Forelimb muscle (tissue), 1 donor: ENCODE measurements around the gene CPT1B. TPM values are rescaled to one million over a fixed set of nuclear protein-coding genes. Genes with fewer than 3 reads are reported as not detected.
"Not testable (repeated sequence)": the region's sequence is repeated elsewhere in the genome, so short reads cannot be mapped to it uniquely, and the experiment has no call there.

Experiments
- DNase-seq: peaks from one replicate; pipeline ENCODE4 v3.0.0-alpha.2; 2013; ENCODE audit warnings: low read depth
- polyA plus RNA-seq: library from polyadenylated mRNA; unstranded; fragments of 120-200 nt; gene quantifications from one replicate; pipeline ENCODE4 v1.2.1, GENCODE V29; 2013; ENCODE audit not compliant: insufficient read length

The CPT1B gene
- polyA plus RNA-seq, 1 donor, result 47.0 TPM

GRCh38 chr22:50546326-50547262 is 31.6 kb downstream of the CPT1B start:
- no peak for DNase-seq

DNA sequence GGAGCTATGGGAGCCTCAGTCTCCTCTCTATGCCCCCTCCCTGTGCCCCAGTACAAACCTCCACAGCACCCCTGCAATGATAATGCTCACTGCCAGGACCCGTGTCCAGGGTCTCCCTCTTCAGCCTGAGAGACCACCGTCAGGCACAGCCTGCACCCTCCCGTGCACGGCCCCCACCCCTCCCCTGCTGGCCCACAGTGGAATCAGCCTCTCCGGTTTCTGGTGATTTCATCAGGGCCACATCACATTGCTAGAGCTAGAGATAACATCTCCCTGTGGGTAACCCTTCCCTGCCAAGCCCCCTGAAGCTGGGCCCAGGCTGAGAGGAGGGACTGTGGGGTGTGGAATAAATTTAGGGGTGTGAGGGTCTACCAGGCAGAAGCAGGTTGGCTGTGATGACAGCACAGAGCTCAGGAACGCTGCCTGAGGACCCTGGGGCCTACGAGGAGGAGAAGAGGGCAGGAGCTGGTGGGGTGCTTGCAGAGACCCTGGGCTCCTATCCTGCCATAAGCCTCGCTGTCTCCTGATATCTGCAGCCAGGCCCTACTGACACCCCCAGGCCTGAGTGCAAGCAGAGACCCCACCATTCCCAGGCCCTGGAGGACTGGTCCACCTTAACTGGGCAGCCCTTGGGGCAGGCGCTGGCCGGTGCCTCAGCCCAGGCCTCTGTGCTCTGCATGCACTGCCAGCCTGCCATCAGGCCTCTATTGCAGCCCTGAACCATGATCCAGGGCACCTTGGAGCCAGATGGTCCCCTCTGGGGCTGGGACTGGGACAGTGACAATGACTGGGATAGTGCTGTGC is 32.5 kb downstream of the CPT1B start, which contains the start of gene KLHDC7B:
KLHDC7B (plus strand) TSS at position 378 of the 804 bp plus-strand sequence; CDS start at position 723, 345 bp downstream.
- DNase-seq, result no peak

- no peak for DNase-seq
Measured at GRCh38 chr22:50544746-50545253, 33.4 kb downstream of the CPT1B start.

DNA sequence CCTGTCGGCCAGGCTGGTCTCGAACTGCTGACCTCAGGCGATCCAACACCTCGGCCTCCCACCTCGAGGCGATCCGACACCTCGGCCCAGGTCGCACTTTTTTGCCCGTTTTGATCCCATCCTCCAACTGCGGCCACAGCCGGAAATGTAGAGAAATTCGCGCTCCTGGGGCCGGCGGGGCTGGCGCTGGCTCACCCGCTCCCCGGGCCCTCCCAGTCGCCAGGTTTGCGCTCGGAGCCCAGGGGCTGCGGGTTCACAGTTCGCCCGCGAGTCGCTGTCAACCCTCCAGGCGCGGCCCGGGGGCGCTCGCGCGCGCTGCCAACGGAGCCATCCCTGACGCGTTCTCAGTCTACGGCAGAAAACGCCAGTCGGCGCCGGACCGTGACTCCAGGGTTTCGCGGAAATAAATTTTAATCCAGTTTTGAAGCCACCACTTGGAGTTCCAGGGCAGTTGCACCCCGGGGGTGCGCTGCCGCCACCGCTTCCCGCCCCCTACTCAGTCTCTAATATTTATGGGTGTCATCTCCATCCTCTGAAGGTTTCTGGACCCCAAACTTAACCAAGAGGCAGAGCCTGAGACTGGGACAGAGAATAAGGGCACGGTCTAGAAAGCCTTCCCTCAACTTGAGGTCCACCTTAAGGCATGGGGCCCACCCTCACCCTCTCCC is 34.0 kb downstream of the CPT1B start:
- no peak for DNase-seq

GRCh38 chr22:50542416-50542927 is 35.8 kb downstream of the CPT1B start:
- no peak for DNase-seq

GRCh38 chr22:50541667-50542026 is 36.6 kb downstream of the CPT1B start:
- DNase-seq, result not testable (repeated sequence)

- no peak for DNase-seq
Measured at GRCh38 chr22:50540381-50540780, 37.8 kb downstream of the CPT1B start.

- DNase-seq, result no peak
Measured at GRCh38 chr22:50537765-50538164, 40.5 kb downstream of the CPT1B start.

DNA sequence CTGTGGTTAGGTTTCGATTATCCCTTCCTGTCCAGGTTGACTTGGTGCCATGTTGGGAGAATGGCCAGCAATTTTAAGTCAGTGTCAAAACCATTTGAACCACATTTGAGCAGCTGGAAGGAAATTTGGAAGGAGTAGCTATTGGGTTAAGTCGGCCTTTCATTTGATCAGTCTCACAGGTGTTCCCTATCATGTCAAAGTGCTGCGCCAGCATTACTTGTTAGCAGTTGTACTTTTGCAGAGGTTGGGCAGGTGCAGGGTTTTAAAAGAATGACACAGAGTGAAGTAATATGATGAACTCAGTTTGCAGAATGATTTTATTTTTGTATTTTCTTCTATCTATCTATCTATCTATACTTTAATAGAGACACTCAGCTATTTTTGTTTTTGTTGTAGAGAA is 42.0 kb downstream of the CPT1B start:
- no peak for DNase-seq

GRCh38 chr22:50535113-50535512 is 43.1 kb downstream of the CPT1B start:
- DNase-seq, result no peak

GRCh38 chr22:50533856-50534711 is 44.1 kb downstream of the CPT1B start:
- not testable (repeated sequence) for DNase-seq

GRCh38 chr22:50532824-50533796 is 45.1 kb downstream of the CPT1B start:
- DNase-seq, result no peak

DNA sequence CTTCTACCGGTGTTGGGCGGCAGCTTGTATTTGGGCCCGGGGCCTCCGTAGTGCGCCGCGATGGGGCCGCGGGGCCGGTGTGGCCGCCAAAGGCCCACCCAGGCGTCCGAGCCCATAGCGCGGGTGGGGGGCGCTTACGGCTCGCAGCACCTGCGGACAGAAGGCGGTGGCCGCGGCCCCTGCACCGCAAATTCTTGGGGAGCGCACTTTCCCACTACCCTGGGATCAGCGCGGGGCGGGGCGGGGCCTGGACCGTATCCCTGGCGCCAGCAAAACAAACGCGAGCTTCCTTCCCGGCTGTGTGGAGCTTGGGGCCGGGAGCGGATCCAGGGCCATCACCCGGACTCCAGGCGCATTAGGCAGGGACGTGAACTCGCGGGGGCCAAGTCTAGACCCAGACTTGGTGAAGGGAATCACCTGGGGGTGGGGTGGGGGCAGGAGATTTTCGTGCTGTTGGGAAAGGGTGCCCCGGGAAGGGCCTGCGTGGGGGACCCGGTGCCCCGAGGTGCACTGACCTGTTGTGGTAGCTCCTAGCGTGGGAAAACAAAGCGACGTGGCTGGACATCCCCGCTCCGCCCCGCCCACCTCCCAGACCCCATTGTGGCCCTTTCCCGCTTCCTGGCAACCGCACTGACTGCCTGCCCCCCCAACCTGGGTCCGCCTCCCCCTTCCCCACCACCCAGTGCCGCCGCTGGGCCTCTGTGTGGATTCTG is 46.1 kb downstream of the CPT1B start:
- no peak for DNase-seq

DNA sequence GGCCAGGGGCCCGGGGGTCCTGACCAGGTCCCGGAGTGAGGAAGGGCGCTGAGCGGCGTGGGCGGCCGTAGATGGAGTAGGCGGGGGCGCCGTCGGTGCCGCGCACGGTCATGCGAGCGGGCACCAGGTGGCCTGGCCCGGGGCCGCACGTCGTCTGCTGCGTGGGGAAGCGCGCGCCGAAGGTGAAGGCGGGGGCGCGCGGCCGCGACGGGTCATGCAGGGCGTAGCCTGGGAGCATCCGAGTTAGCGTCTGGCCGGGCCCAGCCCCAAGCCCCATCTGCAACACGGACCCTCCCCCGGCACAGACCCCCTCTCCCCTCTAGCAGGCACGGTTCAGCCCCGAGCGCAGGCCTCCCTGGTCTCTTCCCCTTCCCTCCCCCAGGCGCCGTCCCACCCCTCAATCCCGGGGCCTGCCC is 46.7 kb downstream of the CPT1B start:
- DNase-seq, result no peak

DNA sequence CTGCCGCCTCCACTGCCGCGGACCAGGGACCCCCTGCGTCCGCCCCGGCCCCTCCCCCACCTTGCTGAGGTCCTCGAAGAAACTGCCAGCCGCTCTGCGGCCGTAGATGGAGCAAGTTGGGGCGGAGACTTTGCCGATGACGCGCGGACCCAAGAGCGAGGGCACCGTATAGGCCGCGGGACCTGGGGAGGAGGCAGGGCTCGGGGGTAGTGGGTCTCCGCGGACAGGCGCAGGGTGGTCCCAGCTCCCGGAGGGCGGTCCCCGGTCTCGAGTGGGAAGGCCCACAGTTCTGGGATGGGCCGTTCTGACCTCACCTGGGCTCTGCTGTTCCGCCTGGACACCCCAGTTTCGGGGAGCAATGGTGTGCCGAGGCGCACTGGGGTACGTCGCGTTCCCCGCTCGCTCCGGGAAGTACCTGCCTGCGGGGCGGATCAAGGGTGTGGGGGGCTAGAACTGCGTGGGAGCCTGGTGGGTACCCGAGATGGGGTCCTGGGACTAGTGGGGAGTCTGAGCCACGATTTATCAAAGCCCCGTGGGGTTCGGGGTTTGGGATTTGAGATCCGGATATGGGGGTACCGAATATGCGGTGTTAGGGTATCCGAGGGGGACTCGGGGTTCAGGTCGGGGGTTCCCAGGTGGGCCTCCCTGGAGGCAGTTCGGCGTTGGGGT is 47.2 kb downstream of the CPT1B start:
- DNase-seq, result no peak

- DNase-seq, result no peak
Measured at GRCh38 chr22:50530580-50530876, 47.7 kb downstream of the CPT1B start.

DNA sequence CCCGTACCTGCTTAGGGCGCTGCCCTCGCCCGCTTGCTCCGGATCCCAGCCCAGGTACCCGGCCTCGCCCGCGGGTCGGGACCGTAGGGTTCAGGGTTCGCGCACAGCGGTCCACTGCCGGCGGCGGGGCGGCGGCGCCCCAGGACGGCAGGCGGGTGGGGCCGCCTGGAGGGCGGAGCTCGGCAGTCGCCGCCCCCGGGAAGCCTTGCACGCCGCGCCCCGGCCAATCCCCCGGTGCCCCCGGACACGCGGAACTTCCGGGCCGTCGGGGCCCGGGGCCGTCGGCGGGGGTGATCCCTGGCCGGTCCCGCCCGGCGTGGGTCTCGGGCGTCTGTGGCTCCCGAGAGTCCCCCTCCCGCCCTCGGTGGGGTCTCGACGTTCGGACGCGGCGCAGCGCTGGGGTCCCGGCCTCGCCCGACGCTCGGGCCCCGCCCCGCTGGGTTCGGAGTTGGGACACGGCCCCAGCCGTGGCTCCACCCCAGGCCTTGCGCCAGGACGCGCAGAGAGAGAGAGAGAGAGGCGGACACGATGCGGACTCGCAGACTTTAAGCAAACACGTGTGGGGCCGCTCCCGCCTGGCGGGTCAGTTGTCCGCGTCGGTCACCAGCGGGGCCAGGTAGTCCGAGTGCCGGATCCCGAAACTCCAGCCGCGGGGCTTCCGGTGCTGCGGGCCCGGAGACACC is 48.2 kb downstream of the CPT1B start, which contains the start of gene TYMP:
TYMP (minus strand) TSS at position 116 of the 683 bp plus-strand sequence. CDS start 303 bp downstream, outside the sequence.
- DNase-seq, result no peak
